HEK293 (cell line): ENCODE measurements around the gene NLGN1.
"Not testable (repeated sequence)": the region's sequence is repeated elsewhere in the genome, so short reads cannot be mapped to it uniquely, and the experiment has no call there.

Experiments
- CTCF ChIA-PET: fragments of 350-600 bp; formaldehyde crosslinking; extraction: SDS; loops from one replicate; lab custom pipeline; 2021; ENCODE audit warnings: antibody characterized with exemption; lab: Yijun Ruan, JAX
- POLR2A ChIA-PET: fragments of 300-600 bp; formaldehyde crosslinking; extraction: SDS; loops from one replicate; lab custom pipeline; 2020; ENCODE audit warnings: antibody characterized with exemption, inconsistent platforms; lab: Yijun Ruan, JAX
- H3K27ac ChIP-seq: fragments of 200-500 bp; sonication (Bioruptor generic); 2 replicates; pipeline ENCODE4 v1.5.1; 2014; ENCODE audit warnings: low read depth, low read length, control low read depth, inconsistent platforms; ENCODE audit errors: extremely low read depth
- H3K36me3 ChIP-seq, 2 experiments: fragments of 200-500 bp in 1 of 2; sonication (Bioruptor generic) in 1 of 2; 1 replicate in 1 of 2; 2 replicates in 1 of 2; pipeline ENCODE4 v1.5.1; 2014 to 2017; ENCODE audit warnings: inconsistent platforms in 2 of 2, low read length in 2 of 2; ENCODE audit not compliant: control insufficient read depth in 2 of 2, insufficient read depth in 1 of 2
- H3K4me1 ChIP-seq: fragments of 200-500 bp; sonication (Bioruptor generic); 2 replicates; pipeline ENCODE4 v1.5.1; 2014; ENCODE audit warnings: mild to moderate bottlenecking, low read length, inconsistent platforms; ENCODE audit not compliant: control insufficient read depth, insufficient read depth
- H3K4me3 ChIP-seq: 2 replicates; pipeline ENCODE4 v1.5.1; 2011; ENCODE audit warnings: low read depth, mild to moderate bottlenecking, control low read depth, low read length, moderate library complexity
- H3K9me3 ChIP-seq: fragments of 200-500 bp; sonication (Bioruptor generic); 2 replicates; pipeline ENCODE4 v1.5.1; 2014; ENCODE audit warnings: low read depth, low read length, inconsistent platforms; ENCODE audit not compliant: control insufficient read depth, insufficient read depth
- GFI1B ChIP-seq: fragments of 450-650 bp; formaldehyde crosslinking; IDR thresholded peaks from 2 replicates; pipeline ENCODE4 v1.5.1; 2016; ENCODE audit warnings: missing biosample characterization, missing genetic modification characterization
- GLI4 ChIP-seq: fragments of 450-650 bp; formaldehyde crosslinking; IDR thresholded peaks from 2 replicates; pipeline ENCODE4 v1.5.1; 2016; ENCODE audit warnings: missing biosample characterization, missing genetic modification characterization
- KLF7 ChIP-seq: fragments of 450-650 bp; formaldehyde crosslinking; IDR thresholded peaks from 2 replicates; pipeline ENCODE4 v1.5.1; 2016; ENCODE audit warnings: missing biosample characterization, missing genetic modification characterization, borderline replicate concordance
- OSR2 ChIP-seq: fragments of 450-650 bp; formaldehyde crosslinking; IDR thresholded peaks from 2 replicates; pipeline ENCODE4 v1.5.1; 2016; ENCODE audit warnings: missing biosample characterization, missing genetic modification characterization
- PATZ1 ChIP-seq: fragments of 450-650 bp; formaldehyde crosslinking; IDR thresholded peaks from 2 replicates; pipeline ENCODE4 v1.5.1; 2016; ENCODE audit warnings: missing biosample characterization, missing genetic modification characterization
- PRDM4 ChIP-seq: fragments of 450-650 bp; formaldehyde crosslinking; IDR thresholded peaks from 2 replicates; pipeline ENCODE4 v1.5.1; 2017; ENCODE audit warnings: missing biosample characterization, missing genetic modification characterization
- TCF7L2 ChIP-seq: IDR thresholded peaks from 2 replicates; pipeline ENCODE4 v1.6.1; 2011; ENCODE audit warnings: low read depth, mild to moderate bottlenecking, inconsistent platforms, low read length, moderate library complexity, borderline replicate concordance
- ZBTB26 ChIP-seq: fragments of 450-650 bp; formaldehyde crosslinking; optimal IDR thresholded peaks from 2 replicates; pipeline ENCODE3; 2016; ENCODE audit warnings: missing biosample characterization, mild to moderate bottlenecking, missing genetic modification characterization
- ZBTB6 ChIP-seq: fragments of 450-650 bp; formaldehyde crosslinking; IDR thresholded peaks from 2 replicates; pipeline ENCODE4 v1.5.1; 2017; ENCODE audit warnings: missing biosample characterization, missing genetic modification characterization
- ZFP37 ChIP-seq: fragments of 450-650 bp; formaldehyde crosslinking; IDR thresholded peaks from 2 replicates; pipeline ENCODE4 v1.5.1; 2016; ENCODE audit warnings: missing biosample characterization, missing genetic modification characterization
- ZFP41 ChIP-seq: fragments of 450-650 bp; formaldehyde crosslinking; IDR thresholded peaks from 2 replicates; pipeline ENCODE4 v1.5.1; 2016; ENCODE audit warnings: missing biosample characterization, missing genetic modification characterization, borderline replicate concordance
- ZNF140 ChIP-seq: fragments of 450-650 bp; formaldehyde crosslinking; IDR thresholded peaks from 2 replicates; pipeline ENCODE4 v1.5.1; 2016; ENCODE audit warnings: missing biosample characterization, missing genetic modification characterization
- ZNF148 ChIP-seq: fragments of 450-650 bp; formaldehyde crosslinking; IDR thresholded peaks from 2 replicates; pipeline ENCODE4 v1.5.0; 2017; ENCODE audit warnings: missing biosample characterization, missing genetic modification characterization, borderline replicate concordance
- ZNF221 ChIP-seq: fragments of 450-650 bp; formaldehyde crosslinking; IDR thresholded peaks from 2 replicates; pipeline ENCODE4 v1.5.1; 2017; ENCODE audit warnings: missing biosample characterization, missing genetic modification characterization, borderline replicate concordance
- ZNF335 ChIP-seq: fragments of 450-650 bp; formaldehyde crosslinking; conservative IDR thresholded peaks from 2 replicates; pipeline ENCODE4 v1.5.1; 2016; ENCODE audit warnings: missing biosample characterization, missing genetic modification characterization
- ZNF423 ChIP-seq: fragments of 450-650 bp; formaldehyde crosslinking; IDR thresholded peaks from 2 replicates; pipeline ENCODE4 v1.5.1; 2016; ENCODE audit warnings: missing biosample characterization, missing genetic modification characterization
- ZNF521 ChIP-seq: fragments of 450-650 bp; formaldehyde crosslinking; IDR thresholded peaks from 2 replicates; pipeline ENCODE4 v1.5.1; 2017; ENCODE audit warnings: missing biosample characterization, mild to moderate bottlenecking, missing genetic modification characterization
- ZNF558 ChIP-seq: fragments of 450-650 bp; formaldehyde crosslinking; IDR thresholded peaks from 2 replicates; pipeline ENCODE4 v1.5.1; 2016; ENCODE audit warnings: missing biosample characterization, missing genetic modification characterization
- ZNF580 ChIP-seq: fragments of 450-650 bp; formaldehyde crosslinking; IDR thresholded peaks from 2 replicates; pipeline ENCODE4 v1.5.1; 2016; ENCODE audit warnings: missing biosample characterization, missing genetic modification characterization
- ZNF624 ChIP-seq: fragments of 450-650 bp; formaldehyde crosslinking; IDR thresholded peaks from 2 replicates; pipeline ENCODE4 v1.5.1; 2017; ENCODE audit warnings: missing biosample characterization, missing genetic modification characterization
- ZNF660 ChIP-seq: fragments of 450-650 bp; IDR thresholded peaks from 2 replicates; pipeline ENCODE4 v1.5.1; 2018; ENCODE audit warnings: missing biosample characterization, mild to moderate bottlenecking, missing genetic modification characterization
- ZNF677 ChIP-seq: fragments of 450-650 bp; IDR thresholded peaks from 2 replicates; pipeline ENCODE4 v1.5.0; 2018; ENCODE audit warnings: missing biosample characterization, mild to moderate bottlenecking, missing genetic modification characterization, moderate library complexity

NLGN1 gene

GRCh38 chr3:173380681-173381080 is 16.9 kb upstream of the NLGN1 start (continued):
- no peak for TF ChIP-seq ZNF580 (tag by site-specific recombination)
- TF ChIP-seq ZNF335 (tag by site-specific recombination), result no peak
- no peak for TF ChIP-seq ZNF521 (tag by site-specific recombination)

- H3K36me3 ChIP-seq, POLR2A ChIA-PET, H3K4me1 ChIP-seq, H3K4me3 ChIP-seq, CTCF ChIA-PET, H3K27ac ChIP-seq, H3K9me3 ChIP-seq: not testable (repeated sequence)
Measured at GRCh38 chr3:173381936-173382335, 15.6 kb upstream of the NLGN1 start.

- H3K27ac ChIP-seq, result peak overlapping the region; percentile 70; the same call in 1 of the 2 replicates
- no peaks in the 10 kb centered on the region for H3K36me3 ChIP-seq
- H3K4me3 ChIP-seq, result peak overlapping the region; percentile 78
- ChIA-PET CTCF (interaction anchor here (0.6 kb wide), 1 partner anchor 543 kb away, joined by 4 read pairs; no protein-coding TSS in a partner anchor), POLR2A (no interaction called here)
- no peaks in the 10 kb centered on the region for H3K9me3 ChIP-seq
- no peaks in the 10 kb centered on the region for H3K4me1 ChIP-seq
- TF ChIP-seq ZBTB26 (tag by site-specific recombination) (no peak), PRDM4 (no peak), OSR2 (no peak), ZNF677 (tag by site-specific recombination) (no peak), ZNF148 (tag by site-specific recombination) (no peak), ZNF624 (tag by site-specific recombination) (no peak), GFI1B (peak; percentile 77), KLF7 (tag by site-specific recombination) (no peak; the same call in 1 of the 2 replicates), ZFP41 (no peak), GLI4 (tag by site-specific recombination) (0 out of 2 replicates have a peak, but pooled peaks have one; percentile 33), ZFP37 (0 out of 2 replicates have a peak, but pooled peaks have one; percentile 30), ZNF140 (tag by site-specific recombination) (no peak), ZNF660 (tag by site-specific recombination) (peak; percentile 80), ZBTB6 (tag by site-specific recombination) (0 out of 2 replicates have a peak, but pooled peaks have one; percentile 11), ZNF558 (tag by site-specific recombination) (0 out of 2 replicates have a peak, but pooled peaks have one; percentile 43), TCF7L2 (no peak), ZNF423 (tag by site-specific recombination) (no peak), PATZ1 (no peak), ZNF221 (tag by site-specific recombination) (no peak)
Measured at GRCh38 chr3:173395073-173395411, 2.5 kb upstream of the NLGN1 start.
